OCI-LY7 (cell line): Measurements from ENCODE around the gene MCTP2.

Experiments used
- CTCF ChIP-seq: fragments of 200-600 bp; sonication (generic); conservative IDR thresholded peaks from 2 replicates; pipeline ENCODE4 v1.5.1; 2014; ENCODE audit warnings: mild to moderate bottlenecking, antibody characterized with exemption, low read length, moderate library complexity, mixed read lengths
- EZH2phosphoT487 ChIP-seq: fragments of 200-600 bp; sonication (generic); IDR thresholded peaks from 2 replicates; pipeline ENCODE4 v1.6.1; 2018; ENCODE audit warnings: low read depth, borderline replicate concordance, mild to moderate bottlenecking, mixed run types, antibody characterized with exemption, low read length, moderate library complexity, mixed read lengths

- no peak for TF ChIP-seq CTCF
- TF ChIP-seq EZH2phosphoT487 = no peak
Observed at GRCh38 chr15:94383041-94383440, 151.7 kb downstream of the MCTP2 start.
